LNCaP clone FGC (cell line): Measurements from ENCODE around the gene TCF23.

Experiments
- DNase-seq: peaks from one replicate; pipeline ENCODE4 v3.0.0-alpha.2; 2011; ENCODE audit warnings: low read depth
- H3K4me3 ChIP-seq: 2 replicates; pipeline ENCODE4 v1.5.1; 2011; ENCODE audit warnings: mild to moderate bottlenecking, low read depth, low read length, control low read depth
- CTCF ChIP-seq: IDR thresholded peaks from 2 replicates; pipeline ENCODE4 v1.5.1; 2012; ENCODE audit warnings: mild to moderate bottlenecking; ENCODE audit not compliant: control insufficient read depth, insufficient read depth; ENCODE audit errors: extremely low read depth

TCF23 gene

GRCh38 chr2:27136751-27137150 lies 12.1 kb upstream of the TCF23 start:
- H3K4me3 ChIP-seq, result no peak overlapping the region
- no peak for DNase-seq
- no peak for TF ChIP-seq CTCF

- H3K4me3 ChIP-seq, result no peak overlapping the region
- no peak for DNase-seq
- TF ChIP-seq CTCF, result no peak
Measured at GRCh38 chr2:27137322-27137935, 11.4 kb upstream of the TCF23 start.

GRCh38 chr2:27138111-27138510 lies 10.7 kb upstream of the TCF23 start:
- TF ChIP-seq CTCF, result no peak

GRCh38 chr2:27139310-27139709 lies 9.5 kb upstream of the TCF23 start, which contains the start of gene PRR30:
Gene PRR30, minus strand, starts transcription at chr2:27139410. Its CDS starts 1,081 bp downstream, at chr2:27138329.
- no peak within 1 kb of the TSS for H3K4me3 ChIP-seq
- TF ChIP-seq CTCF, result no peak
- no peak for DNase-seq

More at GRCh38 chr2:27138111-27138510, 10.7 kb upstream of the TCF23 start:
- DNase-seq, result no peak
- no peak overlapping the region for H3K4me3 ChIP-seq

GRCh38 chr2:27143285-27143684 lies 5.5 kb upstream of the TCF23 start:
- no peak for DNase-seq
- no peak for TF ChIP-seq CTCF
- H3K4me3 ChIP-seq, result no peak overlapping the region

- DNase-seq, result no peak
- TF ChIP-seq CTCF, result no peak
- no peak overlapping the region for H3K4me3 ChIP-seq
Measured at GRCh38 chr2:27145682-27146081, 3.1 kb upstream of the TCF23 start.

- DNase-seq, result no peak
- H3K4me3 ChIP-seq, result no peak overlapping the region
- TF ChIP-seq CTCF, result no peak
Measured at GRCh38 chr2:27147935-27148334, 869 bp upstream of the TCF23 start.
